GM23338 (cell line): ENCODE results near the gene LRP1B. TPM values are rescaled to one million over a fixed set of nuclear protein-coding genes. Genes with fewer than 3 reads are reported as not detected.

Source experiments
- ATAC-seq: fragments of 200-7000 bp; cut with Tn5 transposase; 3 replicates; pipeline ENCODE4 v1.9.1; 2020
- DNase-seq: peaks from one replicate; pipeline ENCODE4 v3.0.0-alpha.2; 2015; ENCODE audit warnings: low spot score
- H2AFZ ChIP-seq: fragments of 200-600 bp; sonication (generic); 2 replicates; pipeline ENCODE4 v1.8.0; 2016; ENCODE audit warnings: antibody characterized with exemption, mild to moderate bottlenecking, moderate library complexity
- H3F3A ChIP-seq: fragments of 200-600 bp; sonication (generic); replicated peaks from 2 replicates; pipeline ENCODE4 v1.8.0; 2017; ENCODE audit warnings: antibody characterized with exemption, mixed run types, low read depth
- H3K27ac ChIP-seq: fragments of 200-600 bp; sonication (generic); 2 replicates; pipeline ENCODE4 v1.6.1; 2016; ENCODE audit warnings: low read depth
- H3K27me3 ChIP-seq: fragments of 200-600 bp; sonication (generic); 2 replicates; pipeline ENCODE4 v1.8.0; 2016; ENCODE audit warnings: mild to moderate bottlenecking, mixed run types, moderate library complexity; ENCODE audit not compliant: insufficient read depth
- H3K36me3 ChIP-seq: fragments of 200-600 bp; sonication (generic); 2 replicates; pipeline ENCODE4 v1.8.0; 2016; ENCODE audit warnings: mild to moderate bottlenecking; ENCODE audit not compliant: insufficient read depth
- H3K4me1 ChIP-seq: fragments of 200-600 bp; sonication (generic); 2 replicates; pipeline ENCODE4 v1.8.0; 2016; ENCODE audit warnings: mild to moderate bottlenecking, moderate library complexity; ENCODE audit not compliant: insufficient read depth
- H3K4me2 ChIP-seq: fragments of 200-600 bp; sonication (generic); 2 replicates; pipeline ENCODE4 v1.7.1; 2017; ENCODE audit warnings: mixed run types
- H3K4me3 ChIP-seq: fragments of 200-600 bp; sonication (generic); 2 replicates; pipeline ENCODE4 v1.6.1; 2016; ENCODE audit warnings: mixed run types
- H3K79me2 ChIP-seq: fragments of 200-600 bp; sonication (generic); replicated peaks from 2 replicates; pipeline ENCODE4 v1.8.0; 2017; ENCODE audit warnings: mild to moderate bottlenecking; ENCODE audit not compliant: insufficient read depth
- H3K9me2 ChIP-seq: fragments of 200-600 bp; sonication (generic); 2 replicates; pipeline ENCODE4 v1.8.0; 2017; ENCODE audit not compliant: insufficient read depth
- H4K20me1 ChIP-seq: fragments of 200-600 bp; sonication (generic); replicated peaks from 2 replicates; pipeline ENCODE4 v1.8.0; 2017; ENCODE audit warnings: mild to moderate bottlenecking; ENCODE audit not compliant: insufficient read depth
- H3K27ac Mint-ChIP-seq: 2 replicates; pipeline ENCODE4 v1.8.0; 2020; ENCODE audit warnings: inconsistent platforms, mild to moderate bottlenecking, moderate library complexity, mixed read lengths
- H3K27me3 Mint-ChIP-seq: 3 replicates; pipeline ENCODE4 v1.8.0; 2022; ENCODE audit warnings: low read depth, mild to moderate bottlenecking, moderate library complexity, mixed read lengths, inconsistent platforms; ENCODE audit not compliant: insufficient read depth, poor library complexity
- H3K36me3 Mint-ChIP-seq: 3 replicates; pipeline ENCODE4 v1.8.0; 2021; ENCODE audit warnings: low read depth, mild to moderate bottlenecking, inconsistent platforms, moderate library complexity, mixed read lengths
- H3K4me1 Mint-ChIP-seq: 3 replicates; pipeline ENCODE4 v1.8.0; 2020; ENCODE audit warnings: mild to moderate bottlenecking, inconsistent platforms, mixed read lengths
- H3K4me3 Mint-ChIP-seq: 3 replicates; pipeline ENCODE4 v1.8.0; 2021; ENCODE audit warnings: moderate library complexity, mild to moderate bottlenecking, inconsistent platforms, mixed read lengths
- H3K9me3 Mint-ChIP-seq: 3 replicates; pipeline ENCODE4 v1.8.0; 2020; ENCODE audit warnings: moderate library complexity, mild to moderate bottlenecking, inconsistent platforms, mixed read lengths
- CREB1 ChIP-seq: fragments of 250-450 bp; sonication (Bioruptor Pico); IDR thresholded peaks from 2 replicates; pipeline ENCODE4 v1.5.0; 2020; ENCODE audit warnings: low read depth, mild to moderate bottlenecking, moderate library complexity
- EZH2 ChIP-seq: fragments of 200-600 bp; sonication (generic); IDR thresholded peaks from one replicate; pipeline ENCODE4 v1.8.0; 2017; ENCODE audit warnings: antibody characterized with exemption, mild to moderate bottlenecking, low read depth; ENCODE audit not compliant: unreplicated experiment
- EZH2phosphoT487 ChIP-seq: fragments of 200-600 bp; sonication (generic); IDR thresholded peaks from one replicate; pipeline ENCODE4 v1.8.1; 2018; ENCODE audit warnings: antibody characterized with exemption; ENCODE audit not compliant: unreplicated experiment
- JUNB ChIP-seq: IDR thresholded peaks from one replicate; pipeline ENCODE4 v1.6.1; 2016; ENCODE audit warnings: antibody characterized with exemption; ENCODE audit not compliant: unreplicated experiment
- NANOG ChIP-seq: IDR thresholded peaks from 2 replicates; pipeline ENCODE4 v1.6.1; 2016; ENCODE audit warnings: antibody characterized with exemption, borderline replicate concordance
- POLR2AphosphoS5 ChIP-seq: IDR thresholded peaks from 2 replicates; pipeline ENCODE4 v1.6.1; 2016; ENCODE audit warnings: antibody characterized with exemption, low read depth
- ZNF114 ChIP-seq: fragments of 250-450 bp; sonication (Bioruptor Pico); IDR thresholded peaks from 2 replicates; pipeline ENCODE4 v1.5.0; 2020; ENCODE audit warnings: mild to moderate bottlenecking, moderate library complexity
- ZNF331 ChIP-seq: fragments of 250-450 bp; sonication (Bioruptor Pico); IDR thresholded peaks from 2 replicates; pipeline ENCODE4 v1.5.0; 2020; ENCODE audit warnings: low read depth, mild to moderate bottlenecking, moderate library complexity
- polyA plus RNA-seq: library from polyadenylated mRNA; unstranded; fragments of >200 nt; fragmentation: Nextera tagmentation; extraction: Ambion mirVana; gene quantifications from 2 replicates; pipeline ENCODE4 v1.2.1, GENCODE V29; 2016
- total RNA-seq: library from RNA; depleted of rRNA; stranded (reverse); fragments of >200 nt; shearing (Covaris generic); gene quantifications from 2 replicates; pipeline ENCODE4 v1.2.3, GENCODE V29; 2014
- TF ChIP-seq, protein P1 (sequence below), 2 experiments: fragments of 200-600 bp in 1 of 2; sonication (generic) in 1 of 2; conservative IDR thresholded peaks; 2 replicates each; pipeline versions ENCODE4 v1.5.1 to v1.6.1; 2016 to 2017; ENCODE audit warnings: antibody characterized with exemption in 2 of 2, low read depth in 2 of 2, mild to moderate bottlenecking in 2 of 2, moderate library complexity in 1 of 2

The LRP1B gene
- total and polyA plus RNA-seq, 2 experiments from 2014 or later, result 0.15 to 0.97 TPM

DNA sequence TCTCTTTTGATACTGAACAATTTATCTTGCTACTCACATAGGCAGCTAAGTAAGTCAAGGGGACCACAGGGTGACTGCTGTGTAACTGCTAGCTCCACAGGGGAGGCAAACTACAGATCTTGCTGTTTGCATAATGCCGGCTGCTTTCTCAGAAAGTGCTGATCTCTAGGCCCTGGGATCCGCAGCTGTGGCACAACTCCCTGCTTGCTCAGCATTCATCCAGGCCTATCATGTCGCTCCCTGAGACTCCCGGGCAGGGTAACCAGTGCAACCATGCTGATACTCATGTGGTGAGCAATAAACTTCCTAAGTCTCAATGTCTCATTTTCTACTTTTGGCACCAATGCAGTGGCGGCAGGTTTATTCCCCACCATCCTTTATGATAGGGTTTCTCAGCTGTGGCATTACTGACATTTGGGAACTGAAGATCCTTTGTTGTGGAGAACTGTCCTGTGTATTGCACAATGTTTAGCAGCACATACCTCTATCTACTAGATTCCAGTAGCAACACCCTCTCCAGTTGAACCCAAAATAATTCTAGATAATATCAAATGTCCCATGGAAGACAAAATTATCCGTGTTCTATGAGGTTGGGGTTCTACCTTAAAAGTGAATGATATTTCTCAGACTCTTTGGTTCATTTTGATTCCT is 1101.3 kb downstream of the LRP1B start:
- Mint-ChIP-seq H3K36me3 (0 out of 3 replicates have a peak, but pooled peaks cover 4% of the 10 kb centered on the region), H3K27me3 (peaks cover 2% of the 10 kb centered on the region), H3K27ac (no peak overlapping the region), H3K9me3 (no peaks in the 10 kb centered on the region; the same call in 2 of the 3 replicates), H3K4me1 (peaks cover 13% of the 10 kb centered on the region), H3K4me3 (no peak overlapping the region)
- no peaks in the 10 kb centered on the region for H3K9me2 ChIP-seq
- peak; percentile 87 for ATAC-seq
- no peaks in the 10 kb centered on the region; the same call in 1 of the 2 replicates for H3K36me3 ChIP-seq
- H3K27me3 ChIP-seq, result no peaks in the 10 kb centered on the region
- H3K79me2 ChIP-seq, result no peaks in the 10 kb centered on the region
- peak; percentile 25 for DNase-seq
- no peak overlapping the region for H3K27ac ChIP-seq
- no peak for TF ChIP-seq EZH2phosphoT487
- TF ChIP-seq CREB1, result no peak
- TF ChIP-seq ZNF114 (CRISPR knock-in tag), result no peak
- TF ChIP-seq NANOG, result no peak
- TF ChIP-seq EZH2, result no peak
- no peak for TF ChIP-seq ZNF331
- TF ChIP-seq JUNB, result no peak
- H4K20me1 ChIP-seq, result no peaks in the 10 kb centered on the region
- H3F3A ChIP-seq, result no peaks in the 10 kb centered on the region
- H3K4me3 ChIP-seq, result no peak overlapping the region
- peak overlapping the region; percentile 79; the same call in 1 of the 2 replicates for H2AFZ ChIP-seq
- H3K4me1 ChIP-seq, result no peaks in the 10 kb centered on the region; the same call in 1 of the 2 replicates
- no peak overlapping the region for H3K4me2 ChIP-seq

DNA sequence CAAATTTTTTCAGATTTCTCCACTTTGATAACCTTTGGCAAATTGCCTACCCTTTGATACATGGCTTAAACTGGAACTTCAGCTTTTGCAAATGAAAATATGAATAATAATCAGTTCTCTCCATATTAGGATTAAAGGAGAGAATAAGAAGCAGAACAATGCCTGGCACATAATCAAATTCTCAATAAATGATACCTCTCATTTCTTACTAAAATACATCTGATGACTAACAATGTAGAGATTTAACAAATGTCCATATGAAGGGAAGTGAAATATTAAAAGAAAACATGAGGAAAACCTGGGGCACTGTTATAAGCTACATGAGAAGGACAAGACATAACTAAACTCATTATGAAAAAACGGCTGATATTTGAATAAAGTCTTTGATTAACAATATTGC is 1103.6 kb downstream of the LRP1B start:
- ATAC-seq, result no peak
- no peaks in the 10 kb centered on the region for H3K27me3 Mint-ChIP-seq

More for the DNA sequence above, 1103.6 kb downstream of the LRP1B start:
- no peaks in the 10 kb centered on the region; the same call in 1 of the 2 replicates for H3K36me3 ChIP-seq
- TF ChIP-seq ZNF331 (no peak), POLR2AphosphoS5 (no peak)
- TF ChIP-seq, protein P1, sequence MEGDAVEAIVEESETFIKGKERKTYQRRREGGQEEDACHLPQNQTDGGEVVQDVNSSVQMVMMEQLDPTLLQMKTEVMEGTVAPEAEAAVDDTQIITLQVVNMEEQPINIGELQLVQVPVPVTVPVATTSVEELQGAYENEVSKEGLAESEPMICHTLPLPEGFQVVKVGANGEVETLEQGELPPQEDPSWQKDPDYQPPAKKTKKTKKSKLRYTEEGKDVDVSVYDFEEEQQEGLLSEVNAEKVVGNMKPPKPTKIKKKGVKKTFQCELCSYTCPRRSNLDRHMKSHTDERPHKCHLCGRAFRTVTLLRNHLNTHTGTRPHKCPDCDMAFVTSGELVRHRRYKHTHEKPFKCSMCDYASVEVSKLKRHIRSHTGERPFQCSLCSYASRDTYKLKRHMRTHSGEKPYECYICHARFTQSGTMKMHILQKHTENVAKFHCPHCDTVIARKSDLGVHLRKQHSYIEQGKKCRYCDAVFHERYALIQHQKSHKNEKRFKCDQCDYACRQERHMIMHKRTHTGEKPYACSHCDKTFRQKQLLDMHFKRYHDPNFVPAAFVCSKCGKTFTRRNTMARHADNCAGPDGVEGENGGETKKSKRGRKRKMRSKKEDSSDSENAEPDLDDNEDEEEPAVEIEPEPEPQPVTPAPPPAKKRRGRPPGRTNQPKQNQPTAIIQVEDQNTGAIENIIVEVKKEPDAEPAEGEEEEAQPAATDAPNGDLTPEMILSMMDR (conservative IDR thresholded peaks at IDR 0.05; ENCODE audit: low read depth in 2 of 2), result no peak
- no peaks in the 10 kb centered on the region for H3K9me2 ChIP-seq
- H3K79me2 ChIP-seq, result no peaks in the 10 kb centered on the region
- H3K4me1 ChIP-seq, result no peaks in the 10 kb centered on the region
- no peak overlapping the region for H2AFZ ChIP-seq
- no peaks in the 10 kb centered on the region for H3K27me3 ChIP-seq
- DNase-seq, result no peak
- H3K4me3 ChIP-seq, result no peak overlapping the region
- no peaks in the 10 kb centered on the region for H3F3A ChIP-seq
- peaks cover 9% of the 10 kb centered on the region for H3K4me1 Mint-ChIP-seq
- H3K27ac Mint-ChIP-seq, result no peak overlapping the region
- H3K4me2 ChIP-seq, result no peak overlapping the region
- no peaks in the 10 kb centered on the region for H4K20me1 ChIP-seq
- no peaks in the 10 kb centered on the region; the same call in 2 of the 3 replicates for H3K9me3 Mint-ChIP-seq
- H3K27ac ChIP-seq, result no peak overlapping the region
- no peak overlapping the region for H3K4me3 Mint-ChIP-seq
- H3K36me3 Mint-ChIP-seq, result 0 out of 3 replicates have a peak, but pooled peaks cover 4% of the 10 kb centered on the region
